LNCaP clone FGC (cell line): ENCODE data around the gene MED9.

Source experiments
- DNase-seq: peaks from one replicate; pipeline ENCODE4 v3.0.0-alpha.2; 2011; ENCODE audit warnings: low read depth
- H3K4me3 ChIP-seq: 2 replicates; pipeline ENCODE4 v1.5.1; 2011; ENCODE audit warnings: mild to moderate bottlenecking, low read depth, low read length, control low read depth
- CTCF ChIP-seq: IDR thresholded peaks from 2 replicates; pipeline ENCODE4 v1.5.1; 2012; ENCODE audit warnings: mild to moderate bottlenecking; ENCODE audit not compliant: control insufficient read depth, insufficient read depth; ENCODE audit errors: extremely low read depth

MED9 gene

GRCh38 chr17:17504341-17505140 is 27.7 kb downstream of the MED9 start:
- no peak for DNase-seq
- no peak overlapping the region for H3K4me3 ChIP-seq
- TF ChIP-seq CTCF = no peak

- TF ChIP-seq CTCF = no peak
- no peak overlapping the region for H3K4me3 ChIP-seq
- DNase-seq = no peak
Measured at GRCh38 chr17:17505151-17505550, 28.4 kb downstream of the MED9 start.

- TF ChIP-seq CTCF = no peak
- no peak overlapping the region for H3K4me3 ChIP-seq
- DNase-seq = no peak
Measured at GRCh38 chr17:17505610-17506171, 28.9 kb downstream of the MED9 start.

GRCh38 chr17:17506181-17506741 is 29.5 kb downstream of the MED9 start:
- DNase-seq = no peak
- no peak overlapping the region for H3K4me3 ChIP-seq
- TF ChIP-seq CTCF = no peak

GRCh38 chr17:17506893-17507464 is 30.2 kb downstream of the MED9 start:
- no peak for DNase-seq

GRCh38 chr17:17507465-17508011 is 30.7 kb downstream of the MED9 start:
- H3K4me3 ChIP-seq = no peak overlapping the region
- no peak for TF ChIP-seq CTCF
- no peak for DNase-seq

More at GRCh38 chr17:17506893-17507464, 30.2 kb downstream of the MED9 start:
- H3K4me3 ChIP-seq = no peak overlapping the region
- TF ChIP-seq CTCF = no peak
